SIG-M5 treated with dmso at 0.1 percent for 504 hours (cell line): Measurements from ENCODE around the gene SUV39H2.
"Not testable (repeated sequence)": the region's sequence is repeated elsewhere in the genome, so short reads cannot be mapped to it uniquely, and the experiment has no call there.

Source experiments
- DNase-seq: peaks from one replicate; lab custom pipeline; 2025; ENCODE audit not compliant: unreplicated experiment; lab: John Stamatoyannopoulos, UW

Gene SUV39H2, protein sequence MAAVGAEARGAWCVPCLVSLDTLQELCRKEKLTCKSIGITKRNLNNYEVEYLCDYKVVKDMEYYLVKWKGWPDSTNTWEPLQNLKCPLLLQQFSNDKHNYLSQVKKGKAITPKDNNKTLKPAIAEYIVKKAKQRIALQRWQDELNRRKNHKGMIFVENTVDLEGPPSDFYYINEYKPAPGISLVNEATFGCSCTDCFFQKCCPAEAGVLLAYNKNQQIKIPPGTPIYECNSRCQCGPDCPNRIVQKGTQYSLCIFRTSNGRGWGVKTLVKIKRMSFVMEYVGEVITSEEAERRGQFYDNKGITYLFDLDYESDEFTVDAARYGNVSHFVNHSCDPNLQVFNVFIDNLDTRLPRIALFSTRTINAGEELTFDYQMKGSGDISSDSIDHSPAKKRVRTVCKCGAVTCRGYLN

DNA sequence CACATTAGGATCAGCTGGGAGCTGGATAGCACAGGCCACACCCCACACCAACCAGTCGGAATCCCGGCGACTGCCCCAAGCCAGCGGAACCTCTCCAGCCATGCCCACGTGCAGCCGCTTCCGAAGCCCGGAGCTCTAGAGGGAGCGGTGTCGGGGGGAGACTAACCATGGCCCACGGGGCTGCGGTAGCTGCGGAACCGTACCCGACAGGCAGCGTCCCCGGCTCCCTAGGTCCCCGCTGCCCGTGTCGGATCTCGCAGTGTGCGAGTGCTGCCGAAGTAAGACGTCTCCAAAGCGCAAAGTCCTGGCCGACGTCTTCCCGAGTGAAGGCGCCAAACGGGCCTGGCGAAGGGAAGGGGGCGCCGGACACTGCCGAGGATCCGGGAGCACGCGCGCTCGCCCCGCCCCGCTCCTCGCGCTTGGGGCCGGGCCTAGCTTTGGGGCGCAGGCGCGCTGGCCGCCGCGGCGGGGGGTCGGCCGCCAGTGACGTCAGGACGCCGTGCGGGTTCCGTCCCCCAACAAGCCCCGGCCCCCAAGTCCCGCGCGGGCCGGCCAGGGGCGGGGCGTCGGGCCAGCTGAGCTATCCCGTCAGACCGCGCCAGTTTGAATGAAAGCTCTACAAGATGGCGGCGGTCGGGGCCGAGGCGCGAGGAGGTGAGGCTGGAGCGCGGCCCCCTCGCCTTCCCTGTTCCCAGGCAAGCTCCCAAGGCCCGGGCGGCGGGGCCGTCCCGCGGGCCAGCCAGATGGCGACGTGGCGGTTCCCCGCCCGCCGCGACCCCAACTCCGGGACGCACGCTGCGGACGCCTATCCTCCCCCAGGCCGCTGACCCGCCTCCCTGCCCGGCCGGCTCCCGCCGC is at the start of gene SUV39H2:
Gene SUV39H2, plus strand, starts transcription at position 601 of the 858 bp plus-strand sequence. Its CDS starts 23 bp downstream, at position 624.
- peak; percentile 87 for DNase-seq

DNA sequence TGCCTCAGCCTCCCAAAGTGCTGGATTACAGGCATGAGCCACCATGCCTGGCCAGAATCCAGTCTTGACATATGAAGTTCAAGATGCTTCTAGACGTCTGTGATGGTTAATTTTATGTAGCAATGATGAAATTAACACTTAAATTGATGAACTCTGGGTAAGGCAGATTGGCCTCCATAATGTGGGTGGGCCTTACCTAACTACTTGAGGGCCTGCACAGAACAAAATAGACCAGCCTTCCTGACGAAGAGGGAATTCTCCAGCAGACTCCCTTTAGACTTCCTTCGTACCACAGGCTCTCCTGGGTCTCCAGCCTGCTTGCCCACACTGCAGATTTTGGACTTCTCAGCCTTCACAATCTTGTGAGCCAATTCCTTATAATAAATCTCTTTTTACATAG is 45.6 kb upstream of the SUV39H2 start:
- DNase-seq, result no peak

DNA sequence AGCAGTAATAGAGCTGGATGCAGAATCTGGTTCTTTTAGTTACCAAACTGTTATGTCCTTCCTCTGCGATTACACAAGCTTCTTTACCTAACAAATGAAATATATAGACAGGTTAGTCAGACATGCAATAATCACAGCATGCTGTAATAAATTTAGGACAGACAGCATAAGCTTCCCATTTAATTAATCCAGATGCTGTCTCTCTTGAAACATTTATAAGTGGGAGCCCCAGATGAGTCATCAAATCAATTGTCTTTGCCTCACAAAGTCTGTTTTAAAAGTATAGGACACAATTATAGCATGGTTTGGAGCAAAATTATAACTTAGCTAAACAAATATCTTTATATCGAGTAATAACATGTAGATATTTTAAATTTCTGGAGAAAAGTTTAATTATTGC is 42.5 kb upstream of the SUV39H2 start:
- no peak for DNase-seq

DNA sequence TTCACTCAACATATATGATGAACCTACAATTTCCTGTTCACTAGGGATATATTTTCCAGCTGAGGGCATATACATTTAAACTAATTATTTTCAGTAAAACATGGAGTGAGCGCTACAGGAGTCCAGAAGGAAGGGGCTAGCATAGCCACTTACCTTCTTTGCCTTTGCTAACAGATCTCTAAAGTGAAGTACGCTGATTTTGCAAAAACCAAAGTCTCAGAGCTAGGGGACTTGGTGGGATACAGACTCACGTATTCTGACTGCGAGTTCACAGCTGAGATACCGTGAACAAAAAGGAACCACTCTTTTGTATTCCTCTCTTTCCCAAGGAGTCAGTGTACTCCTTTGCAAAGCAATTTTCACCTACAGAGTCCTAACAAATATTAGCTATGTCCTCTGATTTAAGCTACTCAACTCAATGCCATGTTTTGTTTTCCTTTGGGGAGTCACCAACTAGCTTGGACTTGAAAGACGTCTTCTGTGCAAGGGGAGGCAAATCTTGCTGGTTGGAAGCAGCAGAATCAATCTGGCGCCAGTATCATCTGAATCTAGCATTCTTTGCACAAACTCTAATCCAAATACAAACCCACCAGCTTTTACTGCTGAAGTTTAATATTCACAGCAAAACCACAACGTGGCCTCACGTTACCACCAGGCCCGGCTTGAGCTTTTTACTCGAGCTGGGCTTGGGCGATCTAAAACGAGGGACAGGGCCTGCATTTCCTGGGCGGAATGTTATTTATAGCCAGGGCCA is 41.5 kb upstream of the SUV39H2 start:
- DNase-seq, result no peak

DNA sequence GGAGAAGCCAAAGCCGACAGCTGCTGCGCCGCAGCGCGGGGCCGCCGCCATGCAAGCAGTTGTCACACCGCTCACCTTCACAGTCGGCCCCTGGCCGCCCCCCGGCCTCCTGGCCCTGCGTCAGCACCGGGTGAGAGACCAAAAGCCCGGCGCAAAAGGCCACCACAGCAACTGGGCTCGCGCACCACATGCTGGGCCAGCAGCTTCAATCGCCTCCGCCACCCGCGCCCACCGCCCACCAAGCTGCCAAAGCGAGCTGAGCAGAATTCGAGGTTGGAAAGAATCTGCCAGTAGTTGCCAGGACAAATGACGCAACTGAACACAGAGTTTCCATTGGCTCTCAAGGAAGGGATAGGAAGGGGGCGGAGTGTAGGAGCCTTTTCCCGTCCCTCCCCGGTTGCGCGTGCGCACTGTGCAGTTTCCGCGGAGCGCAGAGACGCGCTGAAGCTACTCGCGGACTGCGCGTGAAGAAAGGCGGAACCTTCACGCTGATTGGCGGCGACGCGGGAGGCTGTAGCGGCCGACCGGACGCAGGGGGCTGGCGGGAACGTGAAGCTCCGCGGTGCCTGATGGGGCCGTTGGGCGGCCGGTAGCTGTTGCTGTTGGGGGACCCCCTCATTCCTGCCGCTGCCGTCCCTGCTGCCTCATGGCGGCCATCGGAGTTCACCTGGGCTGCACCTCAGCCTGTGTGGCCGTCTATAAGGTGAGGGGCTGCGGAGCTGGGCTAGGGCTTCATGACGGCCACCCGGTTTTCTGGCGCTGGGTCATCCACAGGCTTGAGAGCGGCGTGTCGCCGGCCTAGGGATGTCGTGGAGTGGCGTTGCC is 40.7 kb upstream of the SUV39H2 start, which contains the start of the genes CDNF, HSPA14 and MSANTD7:
Gene CDNF, minus strand, starts transcription at position 281 of the 825 bp plus-strand sequence. Its CDS starts 91 bp downstream, at position 190.
Gene HSPA14, plus strand, starts transcription at position 550 of the 825 bp plus-strand sequence. Its CDS starts 97 bp downstream, at position 647.
Gene MSANTD7, plus strand, starts transcription at position 550 of the 825 bp plus-strand sequence. CDS start 3,979 bp downstream, outside the sequence.
- DNase-seq, result peak; percentile 97

DNA sequence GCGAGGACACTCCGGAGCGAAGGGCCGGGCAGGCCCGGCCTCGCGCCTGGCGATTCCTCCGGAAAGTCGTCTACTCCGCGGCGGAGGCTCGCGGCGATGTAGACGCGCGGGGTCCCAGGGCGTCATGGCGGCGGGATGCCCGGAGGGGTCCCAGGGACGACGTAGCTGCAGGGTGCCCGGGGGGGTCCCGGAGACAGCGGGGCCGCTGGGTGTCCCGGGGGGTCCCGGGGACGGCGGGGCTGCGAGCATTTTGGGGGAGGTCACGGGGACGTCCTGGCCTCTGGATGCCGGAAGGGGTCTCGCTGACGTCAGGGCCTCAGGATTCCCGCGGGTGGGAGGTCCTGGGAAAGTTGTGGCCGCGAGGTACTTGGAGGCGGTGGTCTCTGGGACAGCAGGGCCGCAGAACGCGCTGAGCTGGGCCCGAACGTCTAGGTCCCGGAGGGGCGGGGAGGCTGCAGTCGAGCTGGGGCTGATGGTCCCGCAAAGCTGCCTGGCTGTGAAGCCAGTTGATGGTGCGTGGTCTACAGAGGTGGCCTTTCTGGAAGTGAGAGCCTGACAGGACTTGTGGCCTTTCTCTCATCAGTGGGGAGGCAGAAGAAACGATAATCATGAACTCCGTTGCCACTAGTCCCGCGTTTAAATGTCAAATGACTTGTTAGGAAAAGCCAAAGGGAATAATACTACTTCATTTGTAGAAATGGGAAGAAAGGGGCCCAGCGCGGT is 39.9 kb upstream of the SUV39H2 start:
- peak; percentile 7 for DNase-seq

DNA sequence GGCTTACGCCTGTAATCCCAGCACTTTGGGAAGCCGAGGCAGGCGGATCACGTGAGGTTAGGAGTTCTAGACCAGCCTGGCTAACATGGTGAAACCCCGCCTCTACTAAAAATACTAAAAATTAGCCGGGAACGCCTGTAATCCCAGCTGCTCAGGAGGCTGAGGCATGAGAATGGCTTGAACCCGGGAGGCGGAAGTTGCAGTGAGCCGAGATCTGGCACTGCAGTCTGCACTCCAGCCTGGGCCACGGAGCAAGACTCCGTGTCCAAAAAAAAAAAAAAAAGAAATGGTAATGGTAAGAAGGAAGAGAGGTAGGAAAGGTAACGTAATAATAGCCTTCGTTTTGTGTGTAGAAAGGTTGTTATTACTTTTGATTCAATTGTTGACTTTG is 39.4 kb upstream of the SUV39H2 start:
- no peak for DNase-seq

DNA sequence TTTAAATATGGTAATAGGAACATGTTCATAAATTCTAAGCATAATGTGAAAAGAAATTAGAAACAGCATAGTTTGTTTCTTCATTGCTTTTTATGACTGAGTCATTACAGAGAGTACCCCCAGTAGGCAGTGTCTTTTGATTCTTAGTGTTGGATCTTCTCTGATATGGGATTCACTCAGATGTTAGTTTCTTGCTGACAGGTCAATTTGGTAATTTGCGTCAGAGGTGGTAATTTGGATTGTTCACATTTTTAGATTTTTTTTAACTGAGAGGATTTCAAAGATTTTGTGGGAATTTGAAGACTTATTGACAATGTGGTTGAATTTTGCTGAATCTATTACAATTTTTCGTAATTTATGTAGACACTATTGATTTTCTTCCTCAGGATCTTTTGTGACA is 38.5 kb upstream of the SUV39H2 start:
- DNase-seq, result no peak

DNA sequence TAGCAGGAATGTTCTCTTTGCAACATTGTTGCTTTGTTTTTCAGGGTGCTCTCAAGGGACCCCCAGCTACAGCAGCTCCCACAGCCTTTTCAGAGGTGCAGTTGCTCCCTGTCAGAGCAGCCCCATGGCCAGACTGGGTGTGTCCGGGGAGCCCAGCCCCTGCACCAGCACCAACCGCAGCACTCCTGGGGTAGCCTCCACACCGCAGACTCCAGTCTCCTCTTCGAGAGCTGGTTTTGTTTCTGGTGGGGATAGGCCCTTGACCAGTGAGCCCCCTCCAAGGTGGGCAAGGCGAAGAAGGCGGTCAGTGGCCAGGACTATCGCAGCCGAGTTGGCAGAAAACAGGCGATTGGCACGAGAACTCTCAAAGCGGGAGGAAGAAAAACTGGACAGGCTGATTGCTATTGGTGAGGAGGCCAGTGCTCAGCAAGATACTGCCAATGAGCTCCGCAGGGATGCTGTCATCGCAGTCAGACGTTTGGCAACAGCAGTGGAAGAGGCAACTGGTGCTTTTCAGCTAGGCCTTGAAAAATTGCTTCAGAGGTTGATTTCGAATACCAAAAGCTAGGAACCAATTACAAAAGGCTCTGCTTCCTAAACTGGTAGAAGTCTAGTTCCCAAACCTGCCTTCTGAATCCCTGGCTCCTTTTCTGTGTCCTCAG is 35.2 kb upstream of the SUV39H2 start:
- DNase-seq, result no peak

DNA sequence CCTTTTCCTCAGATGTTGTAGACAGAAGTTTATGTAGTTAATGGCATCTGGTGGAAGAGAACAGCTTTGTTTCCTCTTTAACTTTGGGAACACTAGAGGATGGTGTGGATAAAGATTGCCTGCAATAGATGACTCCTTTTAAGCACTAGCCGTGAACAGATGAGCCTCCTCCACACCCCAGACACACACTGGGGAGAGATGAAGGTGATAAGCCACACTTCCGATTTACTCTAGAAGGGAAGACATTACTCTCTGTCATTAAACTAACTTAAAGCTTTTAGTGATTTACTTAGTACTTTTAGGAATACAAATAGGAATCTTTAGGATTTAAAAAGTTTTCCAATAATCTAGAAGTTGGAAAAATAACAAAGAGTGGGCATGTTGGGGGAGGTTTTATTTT is 33.7 kb upstream of the SUV39H2 start:
- no peak for DNase-seq

DNA sequence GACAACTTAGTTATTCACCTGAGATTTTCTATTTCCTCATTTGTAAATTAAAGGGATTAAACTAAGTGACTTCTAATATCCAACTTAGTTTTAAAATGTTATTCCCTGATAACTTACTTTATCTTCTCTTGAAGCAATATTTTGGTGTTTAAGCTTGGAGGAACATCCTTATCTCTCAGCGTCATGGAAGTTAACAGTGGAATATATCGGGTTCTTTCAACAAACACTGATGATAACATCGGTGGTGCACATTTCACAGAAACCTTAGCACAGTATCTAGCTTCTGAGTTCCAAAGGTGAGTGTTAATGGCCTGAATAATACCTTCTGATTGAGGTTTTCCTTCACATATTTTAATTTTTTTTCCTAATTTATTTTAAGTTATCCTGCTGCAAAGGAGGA is 26.4 kb upstream of the SUV39H2 start:
- DNase-seq, result no peak

DNA sequence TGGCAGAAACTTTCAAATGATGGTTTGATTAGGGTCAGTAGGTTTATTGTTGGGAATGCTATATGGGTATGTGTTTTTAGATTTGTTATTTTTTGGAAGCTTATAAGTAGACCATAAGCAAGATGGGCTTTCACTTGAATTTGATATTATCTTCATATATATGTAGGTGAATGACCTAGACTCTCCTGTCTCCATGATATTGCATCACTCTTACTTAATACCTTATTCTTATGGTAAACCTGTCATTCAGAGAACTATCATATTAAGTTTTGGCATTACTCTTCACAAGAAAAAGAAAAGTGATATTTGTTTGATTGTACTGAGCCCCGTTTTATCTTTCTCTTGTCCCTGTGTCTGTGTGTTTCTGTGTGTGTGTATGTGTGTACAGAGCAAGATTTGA is 23.2 kb upstream of the SUV39H2 start:
- no peak for DNase-seq

DNA sequence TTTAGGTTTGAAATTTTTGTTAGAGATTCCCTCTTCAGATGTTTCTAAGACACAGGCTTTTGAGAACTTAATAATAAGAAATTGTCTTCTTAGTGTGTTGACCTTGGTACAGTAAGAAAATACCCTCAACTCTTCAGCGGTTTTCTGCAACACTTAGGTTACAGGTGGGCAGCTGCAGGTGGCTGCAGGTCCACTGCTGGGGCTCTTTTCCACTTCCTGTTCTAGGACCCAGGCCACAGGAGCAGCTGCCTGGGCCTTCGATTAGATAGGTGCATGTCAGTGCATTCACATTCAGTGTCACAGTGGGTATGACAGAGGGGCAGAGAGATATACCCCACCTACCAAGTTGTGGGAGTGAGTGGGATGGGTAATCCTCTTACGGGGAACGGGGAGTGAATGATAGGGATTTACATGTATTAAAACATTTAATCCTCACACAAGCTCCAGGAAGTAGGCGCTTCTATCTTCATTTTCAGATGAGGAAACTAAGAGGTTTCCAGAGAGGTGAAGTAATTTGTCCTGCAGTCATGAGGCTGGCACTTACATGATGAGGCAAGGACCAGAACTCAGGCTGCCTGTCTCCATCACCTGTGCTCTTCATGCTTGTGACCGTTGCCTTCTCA is 20.2 kb upstream of the SUV39H2 start:
- DNase-seq, result no peak

DNA sequence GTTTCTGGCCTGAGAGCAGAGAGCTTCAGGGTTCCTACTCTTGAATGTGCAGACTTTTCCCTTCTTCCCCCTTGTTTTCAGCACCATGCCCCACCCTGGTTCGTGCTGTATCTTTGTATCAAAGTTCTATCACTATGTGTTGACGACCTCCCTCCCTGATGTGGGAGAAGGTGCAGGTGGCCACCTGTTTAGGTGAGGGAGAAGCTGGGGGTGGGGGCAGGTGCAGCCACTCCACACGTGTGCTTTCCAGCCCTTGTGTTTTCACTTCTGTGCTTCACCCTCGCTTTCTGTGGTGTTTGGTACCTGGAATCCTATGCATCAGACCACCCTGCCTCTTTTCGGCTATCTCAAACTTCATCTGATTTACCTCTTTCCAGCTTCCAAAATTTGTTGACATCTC is 19.6 kb upstream of the SUV39H2 start:
- DNase-seq, result no peak

DNA sequence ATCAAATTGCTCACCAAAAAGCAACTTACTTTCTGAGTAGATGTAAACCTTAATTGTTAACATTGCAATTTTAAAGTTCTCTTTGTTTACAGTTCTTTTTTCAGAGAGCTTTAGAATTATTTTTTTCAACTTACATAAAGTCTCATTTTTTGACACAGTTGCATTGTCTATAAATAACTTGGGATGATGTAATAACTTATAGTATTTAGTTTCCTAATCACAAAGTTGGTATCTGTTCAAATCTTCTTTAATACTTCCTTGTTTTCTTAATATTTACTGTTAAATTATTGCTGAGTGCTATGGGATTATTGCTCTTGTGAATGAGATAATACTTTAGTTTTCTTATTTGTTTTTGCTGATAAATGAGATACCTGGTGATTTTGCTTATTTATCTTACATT is 18.9 kb upstream of the SUV39H2 start:
- DNase-seq, result no peak

DNA sequence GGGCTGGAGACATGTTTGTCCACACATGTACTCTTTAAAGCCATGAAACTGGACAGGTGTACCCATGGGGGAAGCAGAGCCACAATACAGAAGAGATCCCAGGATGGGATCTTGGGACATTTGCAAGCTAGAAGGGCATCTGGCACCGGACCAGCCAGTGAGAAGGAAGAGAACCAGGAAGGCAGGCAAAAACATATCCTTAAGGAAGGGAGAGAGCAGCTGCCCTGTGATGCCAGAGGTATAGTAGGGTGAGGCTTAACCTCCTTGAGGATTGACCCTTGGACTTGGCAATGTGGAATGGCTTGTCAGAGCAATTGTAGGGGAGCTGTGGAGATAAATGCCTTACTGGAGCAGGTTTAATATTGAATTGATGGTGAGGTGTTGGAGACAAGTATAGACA is 17.9 kb upstream of the SUV39H2 start:
- DNase-seq, result no peak

DNA sequence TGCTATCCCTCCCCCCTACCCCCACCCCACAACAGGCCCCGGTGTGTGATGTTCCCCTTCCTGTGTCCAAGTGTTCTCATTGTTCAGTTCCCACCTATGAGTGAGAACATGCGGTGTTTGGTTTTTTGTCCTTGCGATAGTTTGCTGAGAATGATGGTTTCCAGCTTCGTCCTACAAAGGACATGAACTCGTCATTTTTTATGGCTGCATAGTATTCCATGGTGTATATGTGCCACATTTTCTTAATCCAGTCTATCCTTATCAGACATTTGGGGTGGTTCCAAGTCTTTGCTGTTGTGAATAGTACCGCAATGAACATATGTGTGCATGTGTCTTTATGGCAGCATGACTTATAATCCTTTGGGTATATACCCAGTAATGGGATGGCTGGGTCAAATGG is 14.2 kb upstream of the SUV39H2 start:
- not testable (repeated sequence) for DNase-seq

DNA sequence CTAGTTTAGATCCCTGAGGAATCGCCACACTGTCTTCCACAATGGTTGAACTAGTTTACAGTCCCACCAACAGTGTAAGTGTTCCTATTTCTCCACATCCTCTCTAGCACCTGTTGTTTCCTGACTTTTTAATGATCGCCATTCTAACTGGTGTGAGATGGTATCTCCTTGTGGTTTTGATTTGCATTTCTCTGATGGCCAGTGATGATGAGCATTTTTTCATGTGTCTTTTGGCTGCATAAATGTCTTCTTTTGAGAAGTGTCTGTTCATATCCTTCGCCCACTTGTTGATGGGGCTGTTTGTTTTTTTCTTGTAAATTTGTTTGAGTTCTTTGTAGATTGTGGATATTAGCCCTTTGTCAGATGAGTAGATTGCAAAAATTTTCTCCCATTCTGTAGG is 13.8 kb upstream of the SUV39H2 start:
- not testable (repeated sequence) for DNase-seq
